GM19043 (cell line): ENCODE results near the gene VCX3A.
"Not testable (repeated sequence)": the region's sequence is repeated elsewhere in the genome, so short reads cannot be mapped to it uniquely, and the experiment has no call there.

Source experiments
- ATAC-seq: cut with Tn5 transposase; IDR thresholded peaks from one replicate; pipeline ENCODE4 v1.9.1; 2021; ENCODE audit warnings: low read depth; ENCODE audit not compliant: unreplicated experiment

The VCX3A gene

GRCh38 chrX:6535018-6535417 lies at the start of gene VCX3A:
Gene VCX3A, minus strand, starts transcription at chrX:6535118. Its CDS starts 621 bp downstream, at chrX:6534497.
- not testable (repeated sequence) for ATAC-seq

- ATAC-seq: no peak
Observed at GRCh38 chrX:6574762-6575161, 39.8 kb upstream of the VCX3A start.

GRCh38 chrX:6568031-6568430 lies 33.1 kb upstream of the VCX3A start:
- no peak for ATAC-seq

GRCh38 chrX:6558979-6559378 lies 24.1 kb upstream of the VCX3A start:
- no peak for ATAC-seq

GRCh38 chrX:6557690-6558089 lies 22.8 kb upstream of the VCX3A start:
- no peak for ATAC-seq

GRCh38 chrX:6550999-6551398 lies 16.1 kb upstream of the VCX3A start:
- ATAC-seq: no peak

GRCh38 chrX:6545712-6546111 lies 10.8 kb upstream of the VCX3A start:
- ATAC-seq: no peak

GRCh38 chrX:6526564-6527136 lies 8.3 kb downstream of the VCX3A start:
- no peak for ATAC-seq

- no peak for ATAC-seq
Observed at GRCh38 chrX:6517376-6517775, 17.5 kb downstream of the VCX3A start.

GRCh38 chrX:6506444-6506843 lies 28.5 kb downstream of the VCX3A start:
- ATAC-seq: no peak

- ATAC-seq: no peak
Observed at GRCh38 chrX:6505960-6506359, 29.0 kb downstream of the VCX3A start.

GRCh38 chrX:6500719-6501118 lies 34.2 kb downstream of the VCX3A start:
- no peak for ATAC-seq

GRCh38 chrX:6498324-6498723 lies 36.6 kb downstream of the VCX3A start:
- ATAC-seq: no peak
